NCI-H526 treated with DMSO at 0.1 percent for 48 hours (cell line): ENCODE results near the gene SHC1.

Experiments
- DNase-seq: peaks from one replicate; lab custom pipeline; 2025; lab: John Stamatoyannopoulos, UW

Gene SHC1

GRCh38 chr1:154937085-154937987 is 33.2 kb downstream of the SHC1 start:
- DNase-seq, result peak; percentile 99

- DNase-seq, result peak; percentile 99
Measured at GRCh38 chr1:154936555-154937084, 33.9 kb downstream of the SHC1 start, which contains the start of gene PMVK. Gene PMVK (minus strand): TSS chr1:154936719. CDS start chr1:154936685, 34 bp downstream.

GRCh38 chr1:154935749-154936554 is 34.6 kb downstream of the SHC1 start:
- DNase-seq, result no peak

GRCh38 chr1:154934358-154934948 is 36.1 kb downstream of the SHC1 start:
- DNase-seq, result no peak

- no peak for DNase-seq
Measured at GRCh38 chr1:154931940-154932487, 38.5 kb downstream of the SHC1 start.

- no peak for DNase-seq
Measured at GRCh38 chr1:154926201-154926600, 44.3 kb downstream of the SHC1 start.

GRCh38 chr1:154925335-154926170 is 45.0 kb downstream of the SHC1 start:
- DNase-seq, result no peak

- no peak for DNase-seq
Measured at GRCh38 chr1:154923695-154924094, 46.9 kb downstream of the SHC1 start.

GRCh38 chr1:154913273-154913672 is 57.3 kb downstream of the SHC1 start:
- DNase-seq, result no peak

- DNase-seq, result no peak
Measured at GRCh38 chr1:154912755-154913154, 57.8 kb downstream of the SHC1 start.
